Mesenchymal stem cell (in vitro differentiated cells and primary cell): ENCODE measurements around the gene PTX4.

Source experiments
- DNase-seq: peaks from one replicate; pipeline ENCODE4 v3.0.0-alpha.2; 2013
- H2AFZ ChIP-seq: one replicate; pipeline ENCODE4 v1.6.1; 2013; ENCODE audit warnings: low read depth, mild to moderate bottlenecking, control low read depth, inconsistent platforms, low read length, moderate library complexity
- H2AK5ac ChIP-seq: 2 replicates; pipeline ENCODE4 v1.6.1; 2013; ENCODE audit warnings: low read length, moderate library complexity, mild to moderate bottlenecking, inconsistent platforms; ENCODE audit not compliant: severe bottlenecking
- H2BK120ac ChIP-seq: one replicate; pipeline ENCODE4 v1.6.1; 2013; ENCODE audit warnings: low read depth, mild to moderate bottlenecking, inconsistent platforms, low read length, moderate library complexity
- H2BK12ac ChIP-seq, 2 experiments: one replicate each; pipeline ENCODE4 v1.6.1; 2013; ENCODE audit warnings: inconsistent platforms in 2 of 2, low read length in 2 of 2, mild to moderate bottlenecking in 2 of 2, moderate library complexity in 2 of 2, control low read depth in 1 of 2
- H2BK15ac ChIP-seq: one replicate; pipeline ENCODE4 v1.6.1; 2013; ENCODE audit warnings: mild to moderate bottlenecking, low read depth, inconsistent platforms; ENCODE audit not compliant: poor library complexity, severe bottlenecking
- H2BK5ac ChIP-seq: 2 replicates; pipeline ENCODE4 v1.6.1; 2013; ENCODE audit warnings: low read depth, mild to moderate bottlenecking, low read length, control low read depth, inconsistent platforms; ENCODE audit not compliant: poor library complexity, severe bottlenecking
- H3K14ac ChIP-seq, 2 experiments: one replicate each; pipeline ENCODE4 v1.6.1; 2013; ENCODE audit warnings: inconsistent platforms in 2 of 2, low read length in 2 of 2, control low read depth in 1 of 2, mild to moderate bottlenecking in 1 of 2, moderate library complexity in 1 of 2
- H3K18ac ChIP-seq, 2 experiments: one replicate each; pipeline ENCODE4 v1.6.1; 2013; ENCODE audit warnings: inconsistent platforms in 2 of 2, low read length in 2 of 2, control low read depth in 1 of 2, low read depth in 1 of 2, mild to moderate bottlenecking in 1 of 2
- H3K23ac ChIP-seq, 2 experiments: one replicate each; pipeline ENCODE4 v1.6.1; 2013; ENCODE audit warnings: inconsistent platforms in 2 of 2, low read length in 2 of 2, mild to moderate bottlenecking in 2 of 2, moderate library complexity in 2 of 2, control low read depth in 1 of 2
- H3K27ac ChIP-seq: 2 replicates; pipeline ENCODE4 v1.5.1; 2013; ENCODE audit warnings: mild to moderate bottlenecking, moderate library complexity, low read length, control low read depth, inconsistent platforms; ENCODE audit not compliant: poor library complexity, severe bottlenecking
- H3K27me3 ChIP-seq, 2 experiments: 2 replicates each; pipeline versions ENCODE4 v1.6.1 to v1.7.0; 2013; ENCODE audit warnings: low read length in 2 of 2, mild to moderate bottlenecking in 2 of 2, moderate library complexity in 2 of 2, control low read depth in 1 of 2, inconsistent platforms in 1 of 2; ENCODE audit not compliant: control insufficient read depth in 1 of 2, insufficient read depth in 1 of 2
- H3K36me3 ChIP-seq, 2 experiments: 2 replicates each; pipeline versions ENCODE4 v1.6.1 to v1.7.0; 2013; ENCODE audit warnings: low read length in 2 of 2, control low read depth in 1 of 2, inconsistent platforms in 1 of 2, low read depth in 1 of 2, mild to moderate bottlenecking in 1 of 2; ENCODE audit not compliant: insufficient read depth in 2 of 2, control insufficient read depth in 1 of 2
- H3K4ac ChIP-seq, 2 experiments: one replicate each; pipeline ENCODE4 v1.6.1; 2013; ENCODE audit warnings: inconsistent platforms in 2 of 2, low read length in 2 of 2, mild to moderate bottlenecking in 2 of 2, moderate library complexity in 2 of 2, control low read depth in 1 of 2, low read depth in 1 of 2
- H3K4me1 ChIP-seq: 2 replicates; pipeline ENCODE4 v1.6.1; 2013; ENCODE audit warnings: low read depth, low read length, control low read depth; ENCODE audit not compliant: control insufficient read depth, insufficient read depth
- H3K4me2 ChIP-seq: 2 replicates; pipeline ENCODE4 v1.6.1; 2013; ENCODE audit warnings: low read length, mild to moderate bottlenecking, inconsistent platforms; ENCODE audit not compliant: poor library complexity, severe bottlenecking
- H3K4me3 ChIP-seq, 2 experiments: 2 replicates each; pipeline versions ENCODE4 v1.5.1 to v1.7.0; 2013; ENCODE audit warnings: low read length in 2 of 2, mild to moderate bottlenecking in 2 of 2, control low read depth in 1 of 2, low read depth in 1 of 2; ENCODE audit not compliant: insufficient read depth in 1 of 2
- H3K79me1 ChIP-seq: replicated peaks from 2 replicates; pipeline ENCODE4 v1.6.1; 2013; ENCODE audit warnings: mild to moderate bottlenecking, control low read depth, low read length, inconsistent platforms; ENCODE audit not compliant: poor library complexity, severe bottlenecking
- H3K9ac ChIP-seq: 2 replicates; pipeline ENCODE4 v1.7.0; 2013; ENCODE audit warnings: mild to moderate bottlenecking, low read length, moderate library complexity
- H3K9me3 ChIP-seq: 2 replicates; pipeline ENCODE4 v1.7.0; 2013; ENCODE audit warnings: mild to moderate bottlenecking, low read length; ENCODE audit not compliant: control insufficient read depth
- H4K8ac ChIP-seq: one replicate; pipeline ENCODE4 v1.6.1; 2013; ENCODE audit warnings: inconsistent platforms, mild to moderate bottlenecking, low read length, moderate library complexity
- H4K91ac ChIP-seq: one replicate; pipeline ENCODE4 v1.6.1; 2013; ENCODE audit warnings: mild to moderate bottlenecking, low read length, inconsistent platforms
- WGBS: methylation state at CpG from one replicate; pipeline ENCODE4 v1.1.7; 2013; ENCODE audit warnings: mixed read lengths; 5-methylcytosine and 5-hydroxymethylcytosine counted together

Gene PTX4

GRCh38 chr16:1520461-1520860 lies 31.7 kb upstream of the PTX4 start:
- Histone ChIP-seq H4K91ac (no peak overlapping the region), H3K4ac (no peak overlapping the region), H2AFZ (no peak overlapping the region), H2BK15ac (no peak overlapping the region), H2BK5ac (no peak overlapping the region), H2BK12ac (no peak overlapping the region), H3K4me1 (no peaks in the 10 kb centered on the region), H3K27ac (no peak overlapping the region), H3K14ac (no peak overlapping the region), H3K36me3 (peaks cover 43 to 57% of the 10 kb centered on the region in 2 experiments), H3K18ac (no peak overlapping the region), H3K4me2 (no peak overlapping the region), H3K4me3 (no peak overlapping the region), H2BK120ac (no peak overlapping the region), H4K8ac (no peak overlapping the region), H3K23ac (no peak overlapping the region), H3K79me1 (no peaks in the 10 kb centered on the region), H3K9me3 (no peaks in the 10 kb centered on the region), H2AK5ac (no peak overlapping the region), H3K9ac (no peak overlapping the region), H3K27me3 (no peaks in the 10 kb centered on the region)
- no peak for DNase-seq
- 98% methylated on average over 19 of the region's 19 CpGs for WGBS

GRCh38 chr16:1519831-1520230 lies 31.1 kb upstream of the PTX4 start:
- Histone ChIP-seq H3K9me3 (peaks cover 3% of the 10 kb centered on the region), H3K4me2 (no peak overlapping the region), H4K8ac (no peak overlapping the region), H3K4me3 (no peak overlapping the region), H3K36me3 (peaks cover 43 to 53% of the 10 kb centered on the region in 2 experiments), H2AK5ac (no peak overlapping the region), H3K18ac (no peak overlapping the region), H3K14ac (no peak overlapping the region), H2BK5ac (no peak overlapping the region), H3K4ac (no peak overlapping the region), H3K27ac (no peak overlapping the region), H2BK12ac (no peak overlapping the region), H3K23ac (no peak overlapping the region), H4K91ac (no peak overlapping the region), H3K79me1 (no peaks in the 10 kb centered on the region), H2BK15ac (no peak overlapping the region), H3K27me3 (no peaks in the 10 kb centered on the region), H2AFZ (no peak overlapping the region), H2BK120ac (no peak overlapping the region), H3K4me1 (no peaks in the 10 kb centered on the region), H3K9ac (no peak overlapping the region)
- WGBS = 94% methylated on average over 17 of the region's 17 CpGs
- DNase-seq = no peak

- WGBS = 96% methylated on average over 16 of the region's 16 CpGs
- Histone ChIP-seq H3K36me3 (peaks cover 43 to 47% of the 10 kb centered on the region in 2 experiments), H3K23ac (no peak overlapping the region), H2AFZ (no peak overlapping the region), H3K14ac (no peak overlapping the region), H2BK120ac (no peak overlapping the region), H3K4ac (no peak overlapping the region), H4K91ac (no peak overlapping the region), H4K8ac (no peak overlapping the region), H2AK5ac (no peak overlapping the region), H3K4me1 (no peaks in the 10 kb centered on the region), H3K27me3 (no peaks in the 10 kb centered on the region), H3K27ac (no peak overlapping the region), H3K4me3 (no peak overlapping the region), H2BK5ac (no peak overlapping the region), H3K79me1 (no peaks in the 10 kb centered on the region), H3K18ac (no peak overlapping the region), H3K9ac (no peak overlapping the region), H3K9me3 (peaks cover 9% of the 10 kb centered on the region), H2BK12ac (no peak overlapping the region), H3K4me2 (no peak overlapping the region), H2BK15ac (no peak overlapping the region)
- no peak for DNase-seq
These were observed 29.9 kb upstream of the PTX4 start for GRCh38 chr16:1518626-1519135.

GRCh38 chr16:1514507-1514906 lies 25.8 kb upstream of the PTX4 start:
- 100% methylated on average over 2 of the region's 3 CpGs for WGBS
- no peak overlapping the region for H3K4me3 ChIP-seq
- no peak overlapping the region for H4K8ac ChIP-seq

More at GRCh38 chr16:1514507-1514906, 25.8 kb upstream of the PTX4 start:
- no peak overlapping the region for H2BK5ac ChIP-seq
- H2BK120ac ChIP-seq = no peak overlapping the region
- H3K9me3 ChIP-seq = peaks cover 9% of the 10 kb centered on the region
- H3K14ac ChIP-seq = no peak overlapping the region
- H2BK12ac ChIP-seq = no peak overlapping the region
- no peaks in the 10 kb centered on the region for H3K79me1 ChIP-seq
- no peaks in the 10 kb centered on the region for H3K4me1 ChIP-seq
- H2BK15ac ChIP-seq = no peak overlapping the region
- no peak overlapping the region for H3K27ac ChIP-seq
- H4K91ac ChIP-seq = no peak overlapping the region
- no peak for DNase-seq
- H3K27me3 ChIP-seq = no peaks in the 10 kb centered on the region
- H3K18ac ChIP-seq = no peak overlapping the region
- H3K4ac ChIP-seq = no peak overlapping the region
- no peak overlapping the region for H3K23ac ChIP-seq
- no peak overlapping the region for H2AFZ ChIP-seq
- no peak overlapping the region for H2AK5ac ChIP-seq
- H3K9ac ChIP-seq = no peak overlapping the region
- H3K4me2 ChIP-seq = no peak overlapping the region
- peaks cover 35 to 59% of the 10 kb centered on the region in 2 experiments for H3K36me3 ChIP-seq
